Astrocyte (in vitro differentiated cells and primary cell): ENCODE data around the gene COLEC11. TPM values are rescaled to one million over a fixed set of nuclear protein-coding genes. Genes with fewer than 3 reads are reported as not detected.

ENCODE experiments used
- DNase-seq: peaks from one replicate; pipeline ENCODE4 v3.0.0-alpha.2; 2010; ENCODE audit warnings: low read depth
- FAIRE-seq: peaks from 2 replicates; lab custom pipeline; 2011; peaks lifted over from hg19 to GRCh38; lab: Jason Lieb, UNC
- H2AFZ ChIP-seq: 2 replicates; pipeline ENCODE4 v1.6.0; 2012; ENCODE audit warnings: low read depth, low read length, inconsistent platforms
- H3K27ac ChIP-seq: 2 replicates; pipeline ENCODE4 v1.5.1; 2011; ENCODE audit warnings: low read depth, low read length, inconsistent platforms
- H3K27me3 ChIP-seq: 2 replicates; pipeline ENCODE4 v1.6.0; 2011; ENCODE audit warnings: low read length, inconsistent platforms; ENCODE audit not compliant: insufficient read depth
- H3K36me3 ChIP-seq: 2 replicates; pipeline ENCODE4 v1.5.1; 2011; ENCODE audit warnings: low read length, inconsistent platforms; ENCODE audit not compliant: insufficient read depth
- H3K4me1 ChIP-seq: 2 replicates; pipeline ENCODE4 v1.5.1; 2011; ENCODE audit warnings: low read length, inconsistent platforms; ENCODE audit not compliant: insufficient read depth
- H3K4me2 ChIP-seq: 2 replicates; pipeline ENCODE4 v1.6.0; 2012; ENCODE audit warnings: low read length, inconsistent platforms
- H3K4me3 ChIP-seq: 2 replicates; pipeline ENCODE4 v1.5.1; 2011; ENCODE audit warnings: low read depth, mild to moderate bottlenecking, low read length, inconsistent platforms; ENCODE audit not compliant: insufficient read depth
- H3K79me2 ChIP-seq: 2 replicates; pipeline ENCODE4 v1.6.0; 2012; ENCODE audit warnings: mild to moderate bottlenecking, low read length, inconsistent platforms; ENCODE audit not compliant: insufficient read depth
- H3K9ac ChIP-seq: 2 replicates; pipeline ENCODE4 v1.6.0; 2012; ENCODE audit warnings: mild to moderate bottlenecking, low read length, inconsistent platforms
- H3K9me3 ChIP-seq: 2 replicates; pipeline ENCODE4 v1.5.1; 2012; ENCODE audit warnings: low read depth, mild to moderate bottlenecking, low read length, inconsistent platforms; ENCODE audit not compliant: insufficient read depth
- H4K20me1 ChIP-seq: 2 replicates; pipeline ENCODE4 v1.6.0; 2012; ENCODE audit warnings: low read length, inconsistent platforms; ENCODE audit not compliant: insufficient read depth
- H3K27ac Mint-ChIP-seq: one replicate; pipeline ENCODE4 v1.8.0; 2021; ENCODE audit warnings: mild to moderate bottlenecking, mixed read lengths; ENCODE audit not compliant: unreplicated experiment
- H3K27me3 Mint-ChIP-seq: one replicate; pipeline ENCODE4 v1.8.0; 2021; ENCODE audit warnings: low read depth, mixed read lengths; ENCODE audit not compliant: unreplicated experiment
- H3K36me3 Mint-ChIP-seq: one replicate; pipeline ENCODE4 v1.8.0; 2021; ENCODE audit warnings: low read depth, mixed read lengths; ENCODE audit not compliant: unreplicated experiment
- H3K4me1 Mint-ChIP-seq: one replicate; pipeline ENCODE4 v1.8.0; 2021; ENCODE audit warnings: low read depth, mixed read lengths; ENCODE audit not compliant: unreplicated experiment
- H3K4me3 Mint-ChIP-seq: one replicate; pipeline ENCODE4 v1.8.0; 2021; ENCODE audit warnings: mild to moderate bottlenecking, moderate library complexity, mixed read lengths; ENCODE audit not compliant: unreplicated experiment
- H3K9me3 Mint-ChIP-seq: one replicate; pipeline ENCODE4 v1.8.0; 2021; ENCODE audit warnings: mild to moderate bottlenecking, mixed read lengths; ENCODE audit not compliant: unreplicated experiment
- EZH2 ChIP-seq: IDR thresholded peaks from 2 replicates; pipeline ENCODE4 v1.6.1; 2012; ENCODE audit warnings: mild to moderate bottlenecking, low read length, inconsistent platforms; ENCODE audit not compliant: insufficient read depth
- total RNA-seq: library from RNA; stranded (reverse); gene quantifications from 2 replicates; pipeline ENCODE4 v1.2.1, GENCODE V29; 2021
- TF ChIP-seq, protein P1 (sequence below): IDR thresholded peaks from 2 replicates; pipeline ENCODE4 v1.5.1; 2011; ENCODE audit warnings: low read depth, mild to moderate bottlenecking, inconsistent platforms, low read length, moderate library complexity; ENCODE audit not compliant: insufficient read depth

Gene COLEC11
- total RNA-seq, 1 donor from 2014 or later: not detected

DNA sequence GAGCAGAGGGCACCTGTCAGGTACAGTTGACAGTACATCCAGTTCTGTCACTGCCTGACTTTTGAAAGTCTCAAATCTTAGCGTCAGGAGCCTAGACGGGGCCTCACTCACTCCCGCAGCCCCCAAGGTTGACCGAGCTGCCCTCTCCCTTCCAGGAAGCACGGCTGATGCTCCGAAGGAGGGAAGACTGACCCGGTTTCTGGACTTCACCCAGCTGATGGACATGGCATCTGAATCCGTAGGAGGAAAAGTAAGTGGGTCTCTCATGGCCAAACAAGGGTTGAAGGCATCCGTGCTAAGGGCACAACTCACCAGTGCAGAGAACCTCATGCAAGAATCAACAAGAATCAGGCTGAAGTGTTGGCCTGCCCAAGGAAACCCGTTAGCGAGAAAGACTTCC lies 76.0 kb downstream of the COLEC11 start:
- H3K9ac ChIP-seq: no peak overlapping the region
- H3K27me3 ChIP-seq: no peaks in the 10 kb centered on the region
- Mint-ChIP-seq H3K4me1 (no peaks in the 10 kb centered on the region), H3K27ac (no peak overlapping the region), H3K27me3 (peaks cover 26% of the 10 kb centered on the region), H3K4me3 (no peak overlapping the region), H3K36me3 (no peaks in the 10 kb centered on the region), H3K9me3 (no peaks in the 10 kb centered on the region)
- H3K27ac ChIP-seq: no peak overlapping the region
- H4K20me1 ChIP-seq: no peaks in the 10 kb centered on the region
- H3K4me2 ChIP-seq: no peak overlapping the region
- FAIRE-seq (no peak), DNase-seq (no peak)
- H2AFZ ChIP-seq: no peak overlapping the region
- H3K79me2 ChIP-seq: no peaks in the 10 kb centered on the region
- H3K4me1 ChIP-seq: no peaks in the 10 kb centered on the region
- no peaks in the 10 kb centered on the region for H3K9me3 ChIP-seq
- no peak overlapping the region for H3K4me3 ChIP-seq
- H3K36me3 ChIP-seq: no peaks in the 10 kb centered on the region
- no peak for TF ChIP-seq EZH2
- TF ChIP-seq, protein P1, sequence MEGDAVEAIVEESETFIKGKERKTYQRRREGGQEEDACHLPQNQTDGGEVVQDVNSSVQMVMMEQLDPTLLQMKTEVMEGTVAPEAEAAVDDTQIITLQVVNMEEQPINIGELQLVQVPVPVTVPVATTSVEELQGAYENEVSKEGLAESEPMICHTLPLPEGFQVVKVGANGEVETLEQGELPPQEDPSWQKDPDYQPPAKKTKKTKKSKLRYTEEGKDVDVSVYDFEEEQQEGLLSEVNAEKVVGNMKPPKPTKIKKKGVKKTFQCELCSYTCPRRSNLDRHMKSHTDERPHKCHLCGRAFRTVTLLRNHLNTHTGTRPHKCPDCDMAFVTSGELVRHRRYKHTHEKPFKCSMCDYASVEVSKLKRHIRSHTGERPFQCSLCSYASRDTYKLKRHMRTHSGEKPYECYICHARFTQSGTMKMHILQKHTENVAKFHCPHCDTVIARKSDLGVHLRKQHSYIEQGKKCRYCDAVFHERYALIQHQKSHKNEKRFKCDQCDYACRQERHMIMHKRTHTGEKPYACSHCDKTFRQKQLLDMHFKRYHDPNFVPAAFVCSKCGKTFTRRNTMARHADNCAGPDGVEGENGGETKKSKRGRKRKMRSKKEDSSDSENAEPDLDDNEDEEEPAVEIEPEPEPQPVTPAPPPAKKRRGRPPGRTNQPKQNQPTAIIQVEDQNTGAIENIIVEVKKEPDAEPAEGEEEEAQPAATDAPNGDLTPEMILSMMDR: no peak

DNA sequence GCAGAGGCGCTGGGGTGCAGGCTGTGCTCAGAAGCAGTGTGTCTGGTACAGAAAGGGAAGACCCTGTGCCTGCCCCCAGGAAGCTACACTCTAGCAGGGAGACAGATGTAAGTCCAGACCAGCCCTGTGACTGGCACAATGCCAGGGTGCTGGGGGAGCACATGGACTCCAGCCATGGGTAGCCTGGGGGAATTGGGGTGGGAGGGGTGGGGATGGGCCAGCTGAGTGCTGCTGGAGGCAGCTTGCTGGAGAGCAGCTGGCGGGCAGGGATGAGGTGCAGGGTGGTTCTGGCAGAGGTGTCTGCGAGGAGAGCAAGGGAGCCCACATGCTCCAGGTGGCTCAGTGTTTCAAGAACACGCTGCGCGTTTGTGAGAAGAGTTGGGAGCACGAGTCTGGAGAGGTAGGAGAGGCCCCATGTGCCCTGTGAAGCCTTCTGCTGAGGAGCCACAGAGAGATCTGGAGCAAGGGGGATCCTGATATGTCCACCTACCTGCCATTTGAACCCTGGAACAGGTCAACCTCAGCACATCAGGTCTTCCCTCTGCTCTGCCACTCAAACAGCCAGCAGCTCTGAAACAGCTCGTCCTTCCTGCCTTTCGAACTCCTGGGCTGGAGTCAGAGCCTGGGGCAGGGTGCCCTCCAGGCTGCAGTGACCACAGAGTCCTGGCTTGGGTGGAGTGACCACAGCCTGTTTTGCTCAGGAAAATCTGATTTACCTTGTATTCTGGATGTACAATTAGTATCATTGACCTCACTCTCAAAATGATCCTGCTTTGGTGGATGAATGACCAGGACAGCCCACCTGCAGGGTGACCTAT lies 78.2 kb downstream of the COLEC11 start:
- no peaks in the 10 kb centered on the region for H3K36me3 Mint-ChIP-seq
- no peak overlapping the region for H3K27ac ChIP-seq
- no peak for TF ChIP-seq EZH2
- TF ChIP-seq, protein P1: no peak
- no peak overlapping the region for H3K27ac Mint-ChIP-seq
- no peak overlapping the region for H3K4me2 ChIP-seq
- no peaks in the 10 kb centered on the region for H3K4me1 Mint-ChIP-seq
- H2AFZ ChIP-seq: no peak overlapping the region
- H3K9ac ChIP-seq: no peak overlapping the region
- peaks cover 5% of the 10 kb centered on the region for H3K9me3 Mint-ChIP-seq
- no peak overlapping the region for H3K4me3 ChIP-seq
- H3K27me3 Mint-ChIP-seq: peaks cover 25% of the 10 kb centered on the region
- FAIRE-seq: no peak
- no peaks in the 10 kb centered on the region for H3K36me3 ChIP-seq
- H3K9me3 ChIP-seq: peaks cover 3% of the 10 kb centered on the region
- H3K4me3 Mint-ChIP-seq: no peak overlapping the region
- H3K27me3 ChIP-seq: no peaks in the 10 kb centered on the region
- H3K79me2 ChIP-seq: no peaks in the 10 kb centered on the region
- no peak for DNase-seq
- no peaks in the 10 kb centered on the region for H3K4me1 ChIP-seq
- H4K20me1 ChIP-seq: no peaks in the 10 kb centered on the region
